DOHH2 (cell line): ENCODE measurements around the gene PRR23E.

Experiments
- H3F3A ChIP-seq: fragments of 200-600 bp; sonication (generic), shearing (Covaris generic); 2 replicates; pipeline ENCODE4 v1.6.0; 2016; ENCODE audit warnings: antibody characterized with exemption, mild to moderate bottlenecking; ENCODE audit not compliant: control insufficient read depth, insufficient read depth
- H3K27ac ChIP-seq: fragments of 200-600 bp; sonication (generic); 2 replicates; pipeline ENCODE4 v1.5.1; 2014; ENCODE audit warnings: low read depth, mild to moderate bottlenecking, low read length, moderate library complexity
- H3K27me3 ChIP-seq: fragments of 200-600 bp; sonication (generic); 2 replicates; pipeline ENCODE4 v1.6.1; 2014; ENCODE audit warnings: mild to moderate bottlenecking, low read length, mixed read lengths; ENCODE audit not compliant: control insufficient read depth
- H3K36me3 ChIP-seq: fragments of 200-600 bp; sonication (generic); 2 replicates; pipeline ENCODE4 v1.6.1; 2014; ENCODE audit warnings: mild to moderate bottlenecking, low read length, moderate library complexity, mixed read lengths; ENCODE audit not compliant: control insufficient read depth
- H3K4me1 ChIP-seq: fragments of 200-600 bp; sonication (generic); 2 replicates; pipeline ENCODE4 v1.6.1; 2014; ENCODE audit warnings: mild to moderate bottlenecking, low read length, mixed read lengths; ENCODE audit not compliant: control insufficient read depth
- H3K4me2 ChIP-seq: fragments of 200-600 bp; sonication (generic); 2 replicates; pipeline ENCODE4 v1.6.0; 2014; ENCODE audit warnings: mild to moderate bottlenecking, low read length, moderate library complexity
- H3K4me3 ChIP-seq: fragments of 200-600 bp; sonication (generic); 2 replicates; pipeline ENCODE4 v1.5.1; 2014; ENCODE audit warnings: mild to moderate bottlenecking, low read length, mixed read lengths
- H3K79me2 ChIP-seq: fragments of 200-600 bp; sonication (generic); 2 replicates; pipeline ENCODE4 v1.6.1; 2014; ENCODE audit warnings: mild to moderate bottlenecking, low read length, mixed read lengths; ENCODE audit not compliant: control insufficient read depth
- H3K9me2 ChIP-seq: fragments of 200-600 bp; sonication (generic); replicated peaks from 2 replicates; pipeline ENCODE4 v1.6.1; 2014; ENCODE audit warnings: mild to moderate bottlenecking, low read length, mixed read lengths; ENCODE audit not compliant: control insufficient read depth
- H3K9me3 ChIP-seq: fragments of 200-600 bp; sonication (generic); 2 replicates; pipeline ENCODE4 v1.6.1; 2014; ENCODE audit warnings: antibody characterized with exemption, low read length, mixed read lengths; ENCODE audit not compliant: control insufficient read depth, insufficient read depth
- H4K20me1 ChIP-seq: fragments of 200-600 bp; sonication (generic); 2 replicates; pipeline ENCODE4 v1.6.0; 2014; ENCODE audit warnings: low read depth, mild to moderate bottlenecking, antibody characterized with exemption, low read length, moderate library complexity; ENCODE audit not compliant: control insufficient read depth, insufficient read depth
- EZH2phosphoT487 ChIP-seq: fragments of 200-600 bp; sonication (generic); IDR thresholded peaks from 2 replicates; pipeline ENCODE4 v1.6.1; 2017; ENCODE audit warnings: borderline replicate concordance, mild to moderate bottlenecking, antibody characterized with exemption, low read length, moderate library complexity, mixed read lengths
- TF ChIP-seq, protein P1 (sequence below): fragments of 200-600 bp; sonication (generic); IDR thresholded peaks from one replicate; pipeline ENCODE4 v1.5.1; 2014; ENCODE audit warnings: antibody characterized with exemption, mild to moderate bottlenecking, low read depth, low read length; ENCODE audit not compliant: poor library complexity, severe bottlenecking

Gene PRR23E

DNA sequence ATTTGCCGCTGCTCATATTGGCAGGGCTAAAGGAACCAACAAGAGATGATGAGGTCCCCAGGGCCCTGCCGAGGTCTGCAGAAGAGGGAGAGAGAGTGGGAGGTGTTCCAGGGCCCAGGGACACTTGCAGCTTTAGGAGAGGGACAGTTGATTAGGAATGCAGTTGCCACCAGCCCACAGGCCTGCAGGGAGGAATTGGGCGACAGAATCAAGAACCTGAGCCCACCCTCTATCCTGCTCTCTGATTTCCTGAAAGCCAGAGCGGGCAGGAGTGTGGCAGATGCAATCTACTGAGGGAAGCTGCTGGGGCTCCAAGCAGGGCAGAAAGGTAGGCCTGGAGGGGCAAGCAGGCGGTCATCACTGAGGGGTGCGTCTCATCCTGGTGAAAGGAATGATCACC is 12.1 kb upstream of the PRR23E start:
- Histone ChIP-seq H3K27me3 (no peaks in the 10 kb centered on the region), H3K79me2 (no peaks in the 10 kb centered on the region), H3K27ac (no peak overlapping the region), H3K9me3 (no peaks in the 10 kb centered on the region), H3K9me2 (no peaks in the 10 kb centered on the region), H3F3A (no peaks in the 10 kb centered on the region), H4K20me1 (no peaks in the 10 kb centered on the region), H3K4me1 (no peaks in the 10 kb centered on the region), H3K4me3 (no peak overlapping the region), H3K4me2 (no peak overlapping the region), H3K36me3 (no peaks in the 10 kb centered on the region)
- TF ChIP-seq, protein P1, sequence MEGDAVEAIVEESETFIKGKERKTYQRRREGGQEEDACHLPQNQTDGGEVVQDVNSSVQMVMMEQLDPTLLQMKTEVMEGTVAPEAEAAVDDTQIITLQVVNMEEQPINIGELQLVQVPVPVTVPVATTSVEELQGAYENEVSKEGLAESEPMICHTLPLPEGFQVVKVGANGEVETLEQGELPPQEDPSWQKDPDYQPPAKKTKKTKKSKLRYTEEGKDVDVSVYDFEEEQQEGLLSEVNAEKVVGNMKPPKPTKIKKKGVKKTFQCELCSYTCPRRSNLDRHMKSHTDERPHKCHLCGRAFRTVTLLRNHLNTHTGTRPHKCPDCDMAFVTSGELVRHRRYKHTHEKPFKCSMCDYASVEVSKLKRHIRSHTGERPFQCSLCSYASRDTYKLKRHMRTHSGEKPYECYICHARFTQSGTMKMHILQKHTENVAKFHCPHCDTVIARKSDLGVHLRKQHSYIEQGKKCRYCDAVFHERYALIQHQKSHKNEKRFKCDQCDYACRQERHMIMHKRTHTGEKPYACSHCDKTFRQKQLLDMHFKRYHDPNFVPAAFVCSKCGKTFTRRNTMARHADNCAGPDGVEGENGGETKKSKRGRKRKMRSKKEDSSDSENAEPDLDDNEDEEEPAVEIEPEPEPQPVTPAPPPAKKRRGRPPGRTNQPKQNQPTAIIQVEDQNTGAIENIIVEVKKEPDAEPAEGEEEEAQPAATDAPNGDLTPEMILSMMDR = no peak
- TF ChIP-seq EZH2phosphoT487 = no peak

DNA sequence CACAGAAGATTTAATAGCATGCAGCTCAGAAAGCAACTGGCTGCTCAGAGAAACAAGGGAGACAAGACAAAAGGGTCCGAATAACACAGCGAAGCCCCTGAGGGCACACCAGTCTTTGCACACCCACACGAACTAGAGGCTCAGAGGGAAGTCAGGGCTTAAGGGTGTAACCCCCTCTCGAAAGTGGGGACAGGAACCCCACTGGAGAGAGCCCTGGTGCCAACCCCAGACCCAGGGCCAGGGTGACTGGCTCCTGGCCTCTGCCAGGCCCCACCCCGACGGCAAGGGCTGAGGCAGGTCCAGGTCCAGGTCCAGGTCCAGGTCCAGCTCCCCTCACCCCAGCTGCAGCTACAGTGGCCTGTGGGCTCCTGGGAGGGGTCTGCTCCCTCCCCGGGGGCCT is 10.5 kb upstream of the PRR23E start:
- Histone ChIP-seq H3K4me2 (no peak overlapping the region), H3K36me3 (no peaks in the 10 kb centered on the region), H3K27me3 (no peaks in the 10 kb centered on the region), H3K79me2 (no peaks in the 10 kb centered on the region), H3K9me2 (no peaks in the 10 kb centered on the region), H3K4me1 (no peaks in the 10 kb centered on the region), H3K9me3 (no peaks in the 10 kb centered on the region), H3K4me3 (no peak overlapping the region), H3F3A (no peaks in the 10 kb centered on the region), H4K20me1 (no peaks in the 10 kb centered on the region), H3K27ac (no peak overlapping the region)
- TF ChIP-seq, protein P1 = no peak
- TF ChIP-seq EZH2phosphoT487 = no peak

GRCh38 chr3:127182848-127183714 is 9.8 kb upstream of the PRR23E start:
- no peaks in the 10 kb centered on the region for H4K20me1 ChIP-seq
- H3K27ac ChIP-seq = no peak overlapping the region
- no peaks in the 10 kb centered on the region for H3K27me3 ChIP-seq
- H3K9me2 ChIP-seq = no peaks in the 10 kb centered on the region
- no peaks in the 10 kb centered on the region for H3K9me3 ChIP-seq
- H3K4me3 ChIP-seq = no peak overlapping the region
- TF ChIP-seq, protein P1 = no peak
- TF ChIP-seq EZH2phosphoT487 = no peak
- no peaks in the 10 kb centered on the region for H3K79me2 ChIP-seq
- no peak overlapping the region for H3K4me2 ChIP-seq
- no peaks in the 10 kb centered on the region for H3F3A ChIP-seq
- no peaks in the 10 kb centered on the region for H3K36me3 ChIP-seq
- no peaks in the 10 kb centered on the region for H3K4me1 ChIP-seq
